ENCODE measurements around the gene GLI3. TPM values are rescaled to one million over a fixed set of nuclear protein-coding genes. Genes with fewer than 3 reads are reported as not detected.

GLI3 gene
- total RNA-seq, 1 donor from 2014 or later: 2.2 TPM

- Histone ChIP-seq H3K27me3 (no peaks in the 10 kb centered on the region), H3K36me3 (no peaks in the 10 kb centered on the region), H3K4me3 (no peak overlapping the region), H3K27ac (no peak overlapping the region), H3K4me1 (peaks cover 0 to 3% of the 10 kb centered on the region in 2 donors), H3K9me3 (no peaks in the 10 kb centered on the region)
- intact Hi-C loops (cut with DNase I): no loop called here
- TF ChIP-seq, protein P1, sequence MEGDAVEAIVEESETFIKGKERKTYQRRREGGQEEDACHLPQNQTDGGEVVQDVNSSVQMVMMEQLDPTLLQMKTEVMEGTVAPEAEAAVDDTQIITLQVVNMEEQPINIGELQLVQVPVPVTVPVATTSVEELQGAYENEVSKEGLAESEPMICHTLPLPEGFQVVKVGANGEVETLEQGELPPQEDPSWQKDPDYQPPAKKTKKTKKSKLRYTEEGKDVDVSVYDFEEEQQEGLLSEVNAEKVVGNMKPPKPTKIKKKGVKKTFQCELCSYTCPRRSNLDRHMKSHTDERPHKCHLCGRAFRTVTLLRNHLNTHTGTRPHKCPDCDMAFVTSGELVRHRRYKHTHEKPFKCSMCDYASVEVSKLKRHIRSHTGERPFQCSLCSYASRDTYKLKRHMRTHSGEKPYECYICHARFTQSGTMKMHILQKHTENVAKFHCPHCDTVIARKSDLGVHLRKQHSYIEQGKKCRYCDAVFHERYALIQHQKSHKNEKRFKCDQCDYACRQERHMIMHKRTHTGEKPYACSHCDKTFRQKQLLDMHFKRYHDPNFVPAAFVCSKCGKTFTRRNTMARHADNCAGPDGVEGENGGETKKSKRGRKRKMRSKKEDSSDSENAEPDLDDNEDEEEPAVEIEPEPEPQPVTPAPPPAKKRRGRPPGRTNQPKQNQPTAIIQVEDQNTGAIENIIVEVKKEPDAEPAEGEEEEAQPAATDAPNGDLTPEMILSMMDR (IDR thresholded peaks at IDR 0.05): no peak
- no peak for DNase-seq (ENCODE audit: low spot score in 2 of 2)
Observed at GRCh38 chr7:41997151-41997550, 239.9 kb downstream of the GLI3 start.

GRCh38 chr7:41996381-41997035 is 240.5 kb downstream of the GLI3 start:
- intact Hi-C loops (cut with DNase I): no loop called here
- Histone ChIP-seq H3K9me3 (no peaks in the 10 kb centered on the region), H3K4me1 (peaks cover 0 to 3% of the 10 kb centered on the region in 2 donors), H3K27me3 (no peaks in the 10 kb centered on the region), H3K4me3 (no peak overlapping the region), H3K36me3 (no peaks in the 10 kb centered on the region), H3K27ac (no peak overlapping the region)
- TF ChIP-seq, protein P1 (IDR thresholded peaks at IDR 0.05): no peak
- DNase-seq (ENCODE audit: low spot score in 2 of 2): no peak

- TF ChIP-seq, protein P1 (IDR thresholded peaks at IDR 0.05): no peak
- H3K9me3 ChIP-seq: no peaks in the 10 kb centered on the region
- no peak overlapping the region for H3K4me3 ChIP-seq
- peaks cover 0 to 3% of the 10 kb centered on the region in 2 donors for H3K4me1 ChIP-seq
- no peaks in the 10 kb centered on the region for H3K36me3 ChIP-seq
- intact Hi-C loops (cut with DNase I): no loop called here
- H3K27me3 ChIP-seq: no peaks in the 10 kb centered on the region
- H3K27ac ChIP-seq: no peak overlapping the region
- no peak for DNase-seq (ENCODE audit: low spot score in 2 of 2)
Observed at GRCh38 chr7:41995632-41996271, 241.3 kb downstream of the GLI3 start.

GRCh38 chr7:41994746-41995110 is 242.3 kb downstream of the GLI3 start:
- DNase-seq (ENCODE audit: low spot score in 2 of 2): no peak
- H3K27me3 ChIP-seq: no peaks in the 10 kb centered on the region
- no peak overlapping the region for H3K27ac ChIP-seq
- H3K9me3 ChIP-seq: no peaks in the 10 kb centered on the region
- H3K36me3 ChIP-seq: no peaks in the 10 kb centered on the region
- no peak overlapping the region for H3K4me3 ChIP-seq
- peaks cover 0 to 3% of the 10 kb centered on the region in 2 donors for H3K4me1 ChIP-seq
- intact Hi-C loops (cut with DNase I): no loop called here
- TF ChIP-seq, protein P1 (IDR thresholded peaks at IDR 0.05): no peak

DNA sequence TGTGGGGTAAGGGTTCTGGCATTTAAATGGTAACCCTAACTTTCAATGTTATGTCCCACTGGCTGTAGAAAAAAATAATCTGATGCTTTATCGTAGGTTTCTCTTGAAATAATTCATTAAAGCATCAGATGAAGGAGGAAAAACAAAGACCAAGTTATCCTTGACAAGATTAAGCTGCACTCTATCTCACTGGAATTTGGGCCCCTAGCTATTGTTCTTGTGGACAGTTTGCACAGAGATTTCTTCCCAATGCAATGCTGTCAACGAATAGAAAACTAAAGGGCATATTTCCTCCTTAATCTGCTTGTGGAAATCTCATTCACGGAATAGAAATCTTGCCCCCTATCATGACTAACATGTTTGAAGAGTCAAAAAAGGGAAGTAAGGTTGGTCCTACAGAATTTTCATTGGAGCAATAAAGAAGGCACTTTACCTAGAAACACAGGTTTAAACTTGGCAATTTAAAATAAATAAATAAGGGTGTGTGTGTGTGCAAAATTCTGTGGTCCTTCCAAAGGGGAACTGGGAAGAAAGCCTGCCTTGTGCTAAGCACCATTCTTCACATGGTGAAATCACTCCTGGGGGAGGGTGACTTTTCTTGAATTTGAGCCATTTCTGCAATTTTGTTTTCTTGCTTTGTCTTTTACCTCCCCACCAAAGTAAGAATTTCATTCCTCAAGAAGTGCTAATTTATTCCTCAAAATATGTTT is 242.8 kb downstream of the GLI3 start:
- Histone ChIP-seq H3K27ac (no peak overlapping the region), H3K4me3 (no peak overlapping the region), H3K4me1 (peaks cover 0 to 3% of the 10 kb centered on the region in 2 donors), H3K27me3 (no peaks in the 10 kb centered on the region), H3K36me3 (no peaks in the 10 kb centered on the region), H3K9me3 (no peaks in the 10 kb centered on the region)
- no peak for DNase-seq (ENCODE audit: low spot score in 2 of 2)
- TF ChIP-seq, protein P1 (IDR thresholded peaks at IDR 0.05): no peak
- intact Hi-C loops (cut with DNase I): no loop called here
